GM12801 (cell line): Measurements from ENCODE around the gene PHACTR3.

Experiments used
- TF ChIP-seq, protein P1 (sequence below): IDR thresholded peaks from one replicate; pipeline ENCODE4 v1.5.1; 2011; ENCODE audit warnings: control low read depth; ENCODE audit not compliant: insufficient read length; ENCODE audit errors: extremely low read depth

PHACTR3 gene

DNA sequence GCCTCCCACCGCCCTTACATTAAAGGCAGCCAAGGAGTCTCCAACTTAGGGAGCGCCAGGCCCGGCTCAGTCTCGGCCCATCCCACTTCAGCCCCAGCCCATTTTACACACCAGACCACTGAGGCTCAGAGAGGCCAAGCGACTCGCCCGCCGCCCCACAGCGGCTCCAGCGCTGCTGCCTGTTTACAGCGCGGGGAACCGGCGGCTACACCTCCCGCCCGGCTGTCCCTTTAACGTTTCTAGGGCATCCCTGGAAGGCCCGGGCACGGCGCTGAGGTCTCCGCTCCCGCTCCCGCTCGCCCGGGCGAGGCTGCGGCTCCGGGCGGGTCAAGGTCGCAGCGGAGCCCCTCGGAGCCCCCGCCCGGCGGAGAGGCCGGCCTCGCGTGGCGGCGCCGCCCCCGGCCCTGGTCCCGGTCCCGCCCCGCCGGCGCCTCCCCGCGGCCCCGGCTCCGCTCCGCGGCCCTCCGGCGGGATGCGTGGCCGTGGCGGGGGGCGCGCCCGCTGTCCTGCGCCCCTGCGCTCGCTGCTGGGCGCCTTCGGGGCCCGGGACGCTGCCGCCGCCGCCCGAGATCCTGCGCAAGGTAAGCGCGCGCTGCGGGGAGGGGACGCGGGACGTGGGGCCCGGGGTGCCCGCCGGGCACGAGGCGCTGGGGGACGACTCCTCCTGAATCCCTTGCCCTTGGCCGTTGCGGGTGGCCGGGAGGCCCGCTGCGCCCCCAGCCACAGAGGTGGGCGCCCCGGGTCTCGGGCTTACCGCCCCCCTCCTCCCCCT, 27.1 kb upstream of the PHACTR3 start:
- TF ChIP-seq, protein P1, sequence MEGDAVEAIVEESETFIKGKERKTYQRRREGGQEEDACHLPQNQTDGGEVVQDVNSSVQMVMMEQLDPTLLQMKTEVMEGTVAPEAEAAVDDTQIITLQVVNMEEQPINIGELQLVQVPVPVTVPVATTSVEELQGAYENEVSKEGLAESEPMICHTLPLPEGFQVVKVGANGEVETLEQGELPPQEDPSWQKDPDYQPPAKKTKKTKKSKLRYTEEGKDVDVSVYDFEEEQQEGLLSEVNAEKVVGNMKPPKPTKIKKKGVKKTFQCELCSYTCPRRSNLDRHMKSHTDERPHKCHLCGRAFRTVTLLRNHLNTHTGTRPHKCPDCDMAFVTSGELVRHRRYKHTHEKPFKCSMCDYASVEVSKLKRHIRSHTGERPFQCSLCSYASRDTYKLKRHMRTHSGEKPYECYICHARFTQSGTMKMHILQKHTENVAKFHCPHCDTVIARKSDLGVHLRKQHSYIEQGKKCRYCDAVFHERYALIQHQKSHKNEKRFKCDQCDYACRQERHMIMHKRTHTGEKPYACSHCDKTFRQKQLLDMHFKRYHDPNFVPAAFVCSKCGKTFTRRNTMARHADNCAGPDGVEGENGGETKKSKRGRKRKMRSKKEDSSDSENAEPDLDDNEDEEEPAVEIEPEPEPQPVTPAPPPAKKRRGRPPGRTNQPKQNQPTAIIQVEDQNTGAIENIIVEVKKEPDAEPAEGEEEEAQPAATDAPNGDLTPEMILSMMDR: no peak

DNA sequence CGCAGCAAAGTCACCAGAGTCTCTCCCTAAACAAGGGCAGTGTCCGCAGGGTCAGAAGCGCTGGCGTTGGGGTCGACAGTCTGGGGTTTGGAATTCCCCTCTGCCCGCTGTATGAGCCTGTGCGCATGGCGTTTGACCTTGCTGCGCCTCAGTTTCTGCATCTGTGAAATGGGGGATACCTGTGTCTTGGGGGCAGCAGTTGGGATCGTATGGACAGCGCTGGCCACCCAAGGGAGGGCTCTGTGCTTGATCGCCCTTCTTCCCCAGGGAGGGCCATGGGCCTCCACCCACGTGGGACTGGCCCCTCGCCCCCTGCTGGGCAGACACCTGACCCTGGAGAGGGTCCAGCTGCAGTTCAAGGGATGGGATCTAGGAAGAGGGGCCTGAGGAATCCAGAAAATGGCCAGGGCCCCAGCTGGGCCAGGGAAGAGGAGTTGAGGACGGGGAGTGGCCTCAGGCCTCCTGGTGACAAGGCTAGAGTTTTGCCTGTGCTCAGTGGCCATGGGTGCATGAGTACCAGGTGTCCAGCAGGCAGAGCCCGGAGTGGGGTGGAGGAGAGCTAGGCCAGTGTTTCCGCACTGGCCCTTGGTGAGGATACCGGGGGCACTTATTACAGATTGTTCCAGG, 26.4 kb upstream of the PHACTR3 start:
- TF ChIP-seq, protein P1: no peak

DNA sequence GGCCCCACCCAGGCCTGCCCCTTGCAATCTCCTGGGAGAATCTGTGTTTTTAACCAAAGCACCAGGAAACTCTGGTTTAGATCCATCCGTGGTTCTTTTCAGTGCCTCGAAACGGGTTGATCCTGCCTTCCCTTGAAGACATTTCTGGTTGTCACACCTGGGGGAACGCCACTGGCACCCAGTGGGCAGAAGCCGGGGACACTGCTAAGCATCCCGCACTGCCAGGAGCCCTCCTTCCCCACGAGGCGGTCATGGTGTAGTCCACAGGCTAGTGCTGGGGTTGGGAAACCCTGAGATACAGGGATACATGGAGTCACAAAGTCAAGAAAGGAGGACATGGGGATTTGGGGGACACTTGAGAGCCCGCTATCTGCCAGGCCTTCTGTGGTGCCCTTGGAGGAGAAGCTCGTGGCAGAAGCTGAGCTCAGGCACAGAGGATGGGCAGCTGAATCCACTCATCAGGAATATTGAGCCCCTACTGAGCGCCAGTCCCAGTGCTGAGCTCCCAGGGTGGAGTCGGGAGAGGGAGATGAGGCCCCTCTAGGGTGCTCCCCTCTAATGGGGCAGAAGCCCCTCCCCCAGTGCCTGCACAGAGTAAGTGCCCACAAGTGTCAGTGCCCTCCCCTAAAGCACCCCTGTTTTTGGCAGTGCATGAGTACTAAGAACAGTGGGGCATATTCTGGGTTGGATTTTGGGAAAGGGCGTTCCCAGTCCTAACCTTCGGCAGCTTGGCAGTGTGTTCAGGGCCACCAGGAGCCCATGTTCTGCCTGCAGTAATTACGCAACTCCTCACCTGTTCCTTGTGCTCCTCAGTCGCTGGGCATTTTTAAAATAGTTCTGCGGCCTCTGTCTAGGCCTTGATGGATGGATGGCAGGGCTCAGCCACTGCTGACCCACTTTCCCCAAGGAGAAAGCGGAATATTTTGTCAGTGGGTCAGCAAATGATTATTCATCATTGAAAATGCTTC, 25.6 kb upstream of the PHACTR3 start:
- TF ChIP-seq, protein P1: no peak

DNA sequence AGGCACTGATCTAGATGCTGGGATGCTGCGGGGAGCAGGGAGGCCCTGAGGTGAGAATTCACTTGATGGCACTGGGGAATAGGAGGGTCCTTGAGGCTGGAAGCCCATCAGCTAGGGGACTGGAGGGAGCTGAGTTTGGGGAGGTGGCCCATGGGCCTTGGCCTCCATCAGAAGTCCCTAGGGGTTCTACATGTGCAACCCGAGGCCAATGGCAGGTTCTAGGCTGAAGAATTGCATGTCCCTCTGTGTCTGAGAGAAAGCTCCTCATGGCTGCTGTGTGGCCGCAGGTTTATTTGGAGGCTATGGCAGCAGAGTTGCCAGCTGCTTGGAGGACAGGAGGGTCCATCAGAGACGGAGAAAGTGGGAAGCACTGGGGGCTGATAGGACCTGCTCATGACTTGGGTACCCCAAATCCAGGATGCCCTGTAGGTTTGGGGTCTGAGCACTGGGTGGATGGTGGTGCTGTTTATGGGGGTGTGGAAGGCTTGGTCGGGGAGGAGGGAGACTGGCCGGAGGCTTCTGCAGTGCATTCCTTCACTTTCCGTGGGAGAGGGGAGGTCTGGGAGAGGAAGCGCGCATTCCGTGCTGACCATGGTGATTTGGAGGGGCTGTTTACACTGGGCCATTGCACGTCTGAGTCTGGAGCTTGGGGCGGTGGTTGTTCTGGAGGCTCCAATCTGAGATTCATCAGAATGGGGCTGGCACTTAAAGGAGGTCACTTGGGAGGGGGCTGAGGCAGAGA, 24.8 kb upstream of the PHACTR3 start:
- TF ChIP-seq, protein P1: no peak

DNA sequence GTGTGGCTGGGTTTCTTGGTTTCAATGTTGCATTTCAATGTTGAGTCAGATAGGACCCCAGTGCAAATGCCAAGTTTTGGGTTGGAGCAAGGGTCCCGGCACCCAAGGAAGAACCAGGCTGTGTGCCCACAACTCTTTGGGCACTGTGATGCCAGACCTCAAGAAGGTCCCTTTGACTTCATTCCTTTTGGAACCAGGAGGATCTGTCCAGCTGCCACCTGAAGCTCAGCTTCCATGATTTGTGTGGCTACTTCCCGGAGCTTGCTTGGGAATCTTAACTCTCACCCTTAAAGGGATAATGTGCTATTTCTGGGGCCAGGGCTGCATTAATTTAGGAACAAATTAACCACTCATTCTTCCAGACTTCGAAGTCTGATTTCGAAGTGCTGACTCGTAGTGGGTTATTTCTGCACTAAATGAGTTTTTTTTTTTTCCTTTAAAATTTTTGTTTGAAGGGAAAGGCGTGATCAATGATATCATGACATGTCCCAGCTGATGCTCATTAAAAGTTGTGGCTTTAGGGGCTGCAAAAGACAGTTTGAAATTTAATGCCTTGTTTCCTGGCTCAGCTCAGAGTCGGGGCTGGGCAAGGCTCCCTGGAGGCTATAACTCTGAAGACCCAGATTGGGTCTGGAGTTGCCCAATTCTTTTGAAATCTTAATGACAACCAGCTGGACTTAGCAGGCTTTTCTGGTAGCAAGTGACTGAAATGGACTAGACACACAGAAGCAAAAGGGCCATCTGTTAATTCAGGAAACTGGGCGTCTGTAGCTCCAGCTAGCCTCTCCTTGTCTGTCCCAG, 24.0 kb upstream of the PHACTR3 start:
- TF ChIP-seq, protein P1: no peak

DNA sequence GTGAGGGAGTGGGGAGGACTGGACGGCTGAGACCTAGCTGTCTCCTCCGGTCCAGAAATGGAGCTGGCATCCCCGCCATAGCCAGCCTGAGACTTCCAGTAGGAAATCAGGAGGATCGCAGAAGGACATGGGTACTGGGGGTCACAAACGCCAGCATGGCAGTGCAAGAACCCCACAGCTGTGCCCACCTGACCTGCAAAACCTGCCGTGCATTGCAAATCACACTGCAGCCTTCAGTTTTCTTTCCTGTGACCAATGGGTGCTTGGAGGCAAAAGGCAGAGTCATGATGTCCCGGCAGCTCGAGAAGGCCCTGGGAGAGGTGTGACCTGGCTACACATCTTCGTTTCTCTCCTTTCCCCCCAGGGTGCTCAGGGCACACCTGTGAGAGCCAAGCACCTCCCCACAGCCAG, 23.3 kb upstream of the PHACTR3 start:
- TF ChIP-seq, protein P1: no peak
